Fibroblast of villous mesenchyme (primary cell): ENCODE data around the gene APOA1. TPM values are rescaled to one million over a fixed set of nuclear protein-coding genes. Genes with fewer than 3 reads are reported as not detected.

Experiments used
- DNase-seq: peaks from one replicate; pipeline ENCODE4 v3.0.0-alpha.2; 2010; ENCODE audit warnings: low read depth
- H3K4me3 ChIP-seq: 2 replicates; pipeline ENCODE4 v1.5.1; 2011; ENCODE audit warnings: low read depth, mild to moderate bottlenecking, low read length
- total RNA-seq: library from RNA; depleted of rRNA; stranded (reverse); fragments of >200 nt; gene quantifications from 2 replicates; pipeline ENCODE4 v1.2.3, GENCODE V29; 2012
- TF ChIP-seq, protein P1 (sequence below): IDR thresholded peaks from 2 replicates; pipeline ENCODE4 v1.5.1; 2012; ENCODE audit warnings: low read depth, mild to moderate bottlenecking, low read length; ENCODE audit not compliant: insufficient read depth

APOA1 gene
- total RNA-seq, 1 donor: not detected

DNA sequence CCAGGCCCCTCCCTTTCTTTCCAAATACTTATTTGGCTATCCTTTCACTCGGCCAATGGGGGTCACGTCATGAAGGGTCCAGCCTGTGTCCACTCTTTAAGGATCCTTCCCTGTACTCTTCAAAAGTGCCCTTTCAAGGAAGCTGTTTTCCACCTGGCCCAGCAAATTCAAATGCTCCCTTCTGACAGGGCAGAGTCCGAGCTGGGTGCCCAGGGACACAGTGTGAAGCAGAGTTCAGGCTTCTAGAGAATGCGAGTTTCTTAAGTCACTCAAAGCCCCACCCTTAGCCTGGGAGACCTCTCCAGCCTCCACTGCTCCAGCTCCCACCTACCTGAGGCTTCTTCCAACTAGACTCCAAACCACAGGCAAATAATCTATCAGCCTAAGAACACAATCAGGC, 5.5 kb upstream of the APOA1 start:
- TF ChIP-seq, protein P1, sequence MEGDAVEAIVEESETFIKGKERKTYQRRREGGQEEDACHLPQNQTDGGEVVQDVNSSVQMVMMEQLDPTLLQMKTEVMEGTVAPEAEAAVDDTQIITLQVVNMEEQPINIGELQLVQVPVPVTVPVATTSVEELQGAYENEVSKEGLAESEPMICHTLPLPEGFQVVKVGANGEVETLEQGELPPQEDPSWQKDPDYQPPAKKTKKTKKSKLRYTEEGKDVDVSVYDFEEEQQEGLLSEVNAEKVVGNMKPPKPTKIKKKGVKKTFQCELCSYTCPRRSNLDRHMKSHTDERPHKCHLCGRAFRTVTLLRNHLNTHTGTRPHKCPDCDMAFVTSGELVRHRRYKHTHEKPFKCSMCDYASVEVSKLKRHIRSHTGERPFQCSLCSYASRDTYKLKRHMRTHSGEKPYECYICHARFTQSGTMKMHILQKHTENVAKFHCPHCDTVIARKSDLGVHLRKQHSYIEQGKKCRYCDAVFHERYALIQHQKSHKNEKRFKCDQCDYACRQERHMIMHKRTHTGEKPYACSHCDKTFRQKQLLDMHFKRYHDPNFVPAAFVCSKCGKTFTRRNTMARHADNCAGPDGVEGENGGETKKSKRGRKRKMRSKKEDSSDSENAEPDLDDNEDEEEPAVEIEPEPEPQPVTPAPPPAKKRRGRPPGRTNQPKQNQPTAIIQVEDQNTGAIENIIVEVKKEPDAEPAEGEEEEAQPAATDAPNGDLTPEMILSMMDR: no peak
- no peak for DNase-seq

DNA sequence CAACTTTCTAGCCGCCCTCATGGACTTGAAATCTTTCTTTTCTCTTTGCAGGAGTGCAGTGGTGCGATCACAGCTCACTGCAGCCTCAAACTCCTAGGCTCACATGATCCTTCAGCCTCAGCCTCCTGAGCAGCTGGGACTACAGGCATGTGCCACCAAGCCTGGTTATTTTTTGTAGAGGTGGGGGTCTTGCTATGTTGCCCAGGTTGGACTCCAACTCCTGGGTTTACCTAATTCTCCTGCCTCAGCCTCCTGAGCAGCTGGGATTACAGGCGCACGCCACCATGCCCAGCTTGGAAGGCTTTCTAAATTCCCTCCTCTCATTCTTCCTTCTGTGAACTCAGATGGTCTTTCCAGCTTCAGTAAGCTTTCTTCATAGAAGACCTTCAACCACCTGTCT, 4.7 kb upstream of the APOA1 start:
- H3K4me3 ChIP-seq: no peak overlapping the region
- no peak for DNase-seq
- TF ChIP-seq, protein P1: no peak

More for the DNA sequence above, 5.5 kb upstream of the APOA1 start:
- H3K4me3 ChIP-seq: no peak overlapping the region

DNA sequence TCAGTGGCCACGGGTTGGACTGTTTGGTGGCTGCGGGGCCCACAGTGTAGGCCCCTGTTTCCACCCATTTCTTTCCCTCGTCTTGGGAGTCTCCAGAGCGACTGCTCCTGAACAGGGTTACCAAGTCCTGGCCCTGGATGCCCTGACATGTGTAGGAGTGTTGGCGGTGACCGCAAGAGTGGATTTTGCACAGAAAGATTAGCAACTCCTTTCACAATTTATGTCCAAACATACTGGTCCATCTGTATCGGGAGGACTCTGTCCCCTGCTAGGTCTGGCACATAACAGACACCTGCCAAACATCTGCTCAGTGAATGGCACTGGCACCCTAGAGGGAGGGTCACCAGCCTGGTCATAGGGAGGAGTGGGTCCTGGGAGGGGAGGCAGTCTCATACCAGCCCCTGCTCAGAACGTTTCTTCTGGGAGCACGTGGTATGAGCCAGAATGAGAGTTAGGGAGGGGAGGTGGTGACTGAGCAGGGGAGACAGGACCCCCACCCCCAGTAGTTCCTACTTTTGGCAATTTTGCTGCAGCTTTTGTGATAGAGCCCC, 3.4 kb upstream of the APOA1 start:
- H3K4me3 ChIP-seq: no peak overlapping the region
- DNase-seq: no peak
- TF ChIP-seq, protein P1: no peak

DNA sequence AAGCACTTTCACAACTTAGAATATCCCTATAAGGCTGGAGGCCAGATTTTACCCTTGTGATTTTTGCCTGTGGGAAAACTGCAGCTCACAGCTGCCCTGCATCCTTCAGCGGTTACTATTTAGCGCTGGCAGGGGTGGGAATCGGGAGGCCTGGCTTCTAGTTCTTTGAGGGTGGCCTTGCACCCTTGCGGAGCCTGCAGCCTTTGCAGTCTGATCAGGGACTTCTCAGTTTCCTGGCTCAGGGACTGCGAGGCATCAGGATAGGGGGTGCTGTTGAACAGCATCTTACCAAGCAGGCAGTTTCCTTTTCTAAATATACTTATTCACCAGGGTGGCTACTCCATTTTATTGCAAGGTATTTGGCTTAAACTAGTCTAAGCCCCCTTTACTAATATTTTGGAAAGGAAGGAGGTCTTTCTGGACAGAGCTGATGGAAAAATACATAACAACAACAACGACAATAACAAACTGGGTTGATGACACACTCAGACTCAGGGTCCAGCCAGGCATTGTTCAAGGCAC, 2.9 kb upstream of the APOA1 start:
- peak; percentile 55 for DNase-seq

DNA sequence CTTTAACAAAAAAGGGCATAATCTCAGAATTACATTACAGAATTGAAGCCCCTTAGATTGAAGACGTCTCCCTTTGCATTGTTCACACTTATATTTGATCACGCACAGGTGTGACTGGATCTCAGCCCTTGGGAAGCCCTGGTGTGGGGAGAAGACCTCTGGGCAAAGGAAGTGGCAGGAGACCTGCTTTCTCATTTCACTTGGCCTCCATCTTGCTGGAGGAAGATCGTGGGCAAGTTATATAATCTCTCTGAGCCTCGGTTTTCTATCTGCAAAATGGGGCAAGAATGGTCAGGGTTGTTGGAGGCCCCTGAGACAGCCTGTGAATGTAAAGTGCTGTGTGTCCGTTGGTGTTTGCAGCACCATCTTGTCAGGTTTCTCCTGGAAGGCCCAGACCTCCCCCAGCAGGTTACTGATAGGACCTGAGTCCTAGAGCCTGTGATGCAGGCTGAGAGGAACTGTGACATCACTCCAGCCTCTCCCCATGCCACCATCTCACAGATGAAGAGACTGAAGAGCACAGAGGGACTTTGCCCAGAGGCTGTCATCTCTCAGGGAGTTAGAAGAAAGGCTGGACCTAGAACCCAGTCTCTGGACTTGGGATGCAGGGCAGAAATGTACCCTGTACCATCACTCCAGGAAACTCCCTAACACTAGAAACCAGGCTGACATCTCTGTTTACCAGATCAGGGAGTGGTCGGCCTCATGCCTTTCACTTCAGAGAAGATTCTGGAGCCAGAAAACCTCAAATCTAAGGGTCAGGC, 1.1 kb upstream of the APOA1 start:
- TF ChIP-seq, protein P1: no peak
- H3K4me3 ChIP-seq: no peak overlapping the region
- no peak for DNase-seq

More for the DNA sequence above, 2.9 kb upstream of the APOA1 start:
- H3K4me3 ChIP-seq: no peak overlapping the region
- TF ChIP-seq, protein P1: peak; percentile 47

DNA sequence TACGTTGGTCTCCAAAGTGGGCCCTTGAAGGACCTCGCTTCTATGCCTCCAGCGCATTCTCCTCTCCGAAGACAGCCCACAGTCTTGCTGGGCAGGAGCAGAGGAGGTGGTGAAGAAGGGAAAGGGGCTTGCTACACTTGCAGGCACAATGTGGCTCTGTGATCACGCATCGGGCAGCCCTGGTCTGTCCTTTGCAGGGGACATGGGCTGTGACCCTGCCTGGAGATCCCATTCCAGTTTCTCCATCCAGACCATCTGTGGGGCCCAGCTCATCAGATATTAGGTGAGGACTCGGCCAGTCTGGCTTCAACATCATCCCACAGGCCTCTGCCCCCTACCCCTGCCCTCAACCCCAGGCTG, 810 bp downstream of the APOA1 start:
- TF ChIP-seq, protein P1: no peak
- no peak for DNase-seq
- H3K4me3 ChIP-seq: no peak overlapping the region
